H1 (cell line): ENCODE results near the gene DNM2. TPM values are rescaled to one million over a fixed set of nuclear protein-coding genes. Genes with fewer than 3 reads are reported as not detected.

ENCODE experiments used
- ASH2L ChIP-seq: fragments of 200-600, 300-600 bp; sonication (generic); IDR thresholded peaks from one replicate; pipeline ENCODE4 v1.7.1; 2017; ENCODE audit warnings: low read length
- CHD2 ChIP-seq: IDR thresholded peaks from 2 replicates; pipeline ENCODE4 v1.6.1; 2012; ENCODE audit warnings: low read length, improper control_type of control experiment
- ZNF274 ChIP-seq: IDR thresholded peaks from 2 replicates; pipeline ENCODE4 v1.7.0; 2012; ENCODE audit warnings: low read length, borderline replicate concordance; ENCODE audit errors: extremely low read depth
- polyA plus RNA-seq, 7 experiments: library from polyadenylated mRNA; depleted of rRNA in 3 of 7; stranded (reverse) in 5 of 7; unstranded in 2 of 7; fragments of >200 nt in 5 of 7; fragments of 200-250 nt in 2 of 7; gene quantifications; 1 replicate in 5 of 7; 2 replicates in 1 of 7; 4 replicates in 1 of 7; pipeline versions ENCODE4 v1.2.1 to v1.2.3, GENCODE V29; 2011 to 2013; ENCODE audit warnings: missing spikeins in 2 of 7, mixed read lengths in 2 of 7
- total RNA-seq: library from RNA; stranded (reverse); fragmentation: NEBNext Ultra II Directional; extraction: Animal tissue kit (Norgen Biotek cat#: 25700); gene quantifications from 2 replicates; pipeline ENCODE4 v1.2.1, GENCODE V29; 2021

DNM2 gene
- total and polyA plus RNA-seq, 2 of the 8 experiments (the other 6 are each of a cell fraction or from before 2014, with no cell fraction given): 61.9 to 120 TPM

- TF ChIP-seq ASH2L: no peak
- TF ChIP-seq CHD2: no peak
- TF ChIP-seq ZNF274: no peak
Measured at GRCh38 chr19:10802479-10802878, 84.6 kb downstream of the DNM2 start (continued).
